ACHN (cell line): ENCODE results near the gene MAFF.

Experiments used
- DNase-seq: peaks from one replicate; pipeline ENCODE4 v3.0.0-alpha.2; 2015
- in situ Hi-C: cut with HindIII; loops from 2 replicates; pipeline ENCODE4 v1.10.0; 2017; ENCODE audit warnings: low sequenced_read_pairs, low pct_ligation_motif_present, low pct_unique_long_range_greater_than_20kb

Gene MAFF

GRCh38 chr22:38235240-38235850, 33.6 kb downstream of the MAFF start:
- in situ Hi-C loops, result no loop called here
- DNase-seq, result no peak

- in situ Hi-C loops, result no loop called here
- DNase-seq, result no peak
Measured at GRCh38 chr22:38236786-38237185, 35.0 kb downstream of the MAFF start.

GRCh38 chr22:38238519-38239071, 36.8 kb downstream of the MAFF start:
- in situ Hi-C loops, result no loop called here
- no peak for DNase-seq

GRCh38 chr22:38239101-38239761, 37.4 kb downstream of the MAFF start:
- DNase-seq, result peak; percentile 65
- in situ Hi-C loops, result no loop called here

GRCh38 chr22:38240734-38241252, 39.0 kb downstream of the MAFF start:
- peak; percentile 86 for DNase-seq
- in situ Hi-C loops, result no loop called here

- DNase-seq, result no peak
- in situ Hi-C loops, result no loop called here
Measured at GRCh38 chr22:38243007-38243765, 41.4 kb downstream of the MAFF start.

- no peak for DNase-seq
- in situ Hi-C loops, result no loop called here
Measured at GRCh38 chr22:38244106-38244505, 42.3 kb downstream of the MAFF start.

- DNase-seq, result no peak
- in situ Hi-C loops, result no loop called here
Measured at GRCh38 chr22:38246046-38246658, 44.4 kb downstream of the MAFF start.

- no peak for DNase-seq
- in situ Hi-C loops, result no loop called here
Measured at GRCh38 chr22:38246692-38247091, 44.9 kb downstream of the MAFF start.

GRCh38 chr22:38247713-38248112, 45.9 kb downstream of the MAFF start:
- no peak for DNase-seq
- in situ Hi-C loops, result no loop called here

GRCh38 chr22:38248280-38248679, 46.5 kb downstream of the MAFF start:
- DNase-seq, result no peak
- in situ Hi-C loops, result no loop called here

GRCh38 chr22:38249301-38249700, 47.5 kb downstream of the MAFF start:
- in situ Hi-C loops, result no loop called here
- no peak for DNase-seq

GRCh38 chr22:38249803-38250642, 48.2 kb downstream of the MAFF start:
- in situ Hi-C loops, result no loop called here
- DNase-seq, result no peak

GRCh38 chr22:38250643-38251340, 49.0 kb downstream of the MAFF start:
- in situ Hi-C loops, result no loop called here
- DNase-seq, result no peak

GRCh38 chr22:38251341-38251692, 49.5 kb downstream of the MAFF start:
- in situ Hi-C loops, result no loop called here
- DNase-seq, result no peak

GRCh38 chr22:38255697-38256096, 53.9 kb downstream of the MAFF start:
- in situ Hi-C loops, result no loop called here
- DNase-seq, result no peak

GRCh38 chr22:38257181-38257580, 55.4 kb downstream of the MAFF start:
- no peak for DNase-seq
- in situ Hi-C loops, result no loop called here
